ENCODE data around the gene WNT9A.
"Not testable (repeated sequence)": the region's sequence is repeated elsewhere in the genome, so short reads cannot be mapped to it uniquely, and the experiment has no call there.

The WNT9A gene, protein sequence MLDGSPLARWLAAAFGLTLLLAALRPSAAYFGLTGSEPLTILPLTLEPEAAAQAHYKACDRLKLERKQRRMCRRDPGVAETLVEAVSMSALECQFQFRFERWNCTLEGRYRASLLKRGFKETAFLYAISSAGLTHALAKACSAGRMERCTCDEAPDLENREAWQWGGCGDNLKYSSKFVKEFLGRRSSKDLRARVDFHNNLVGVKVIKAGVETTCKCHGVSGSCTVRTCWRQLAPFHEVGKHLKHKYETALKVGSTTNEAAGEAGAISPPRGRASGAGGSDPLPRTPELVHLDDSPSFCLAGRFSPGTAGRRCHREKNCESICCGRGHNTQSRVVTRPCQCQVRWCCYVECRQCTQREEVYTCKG

DNA sequence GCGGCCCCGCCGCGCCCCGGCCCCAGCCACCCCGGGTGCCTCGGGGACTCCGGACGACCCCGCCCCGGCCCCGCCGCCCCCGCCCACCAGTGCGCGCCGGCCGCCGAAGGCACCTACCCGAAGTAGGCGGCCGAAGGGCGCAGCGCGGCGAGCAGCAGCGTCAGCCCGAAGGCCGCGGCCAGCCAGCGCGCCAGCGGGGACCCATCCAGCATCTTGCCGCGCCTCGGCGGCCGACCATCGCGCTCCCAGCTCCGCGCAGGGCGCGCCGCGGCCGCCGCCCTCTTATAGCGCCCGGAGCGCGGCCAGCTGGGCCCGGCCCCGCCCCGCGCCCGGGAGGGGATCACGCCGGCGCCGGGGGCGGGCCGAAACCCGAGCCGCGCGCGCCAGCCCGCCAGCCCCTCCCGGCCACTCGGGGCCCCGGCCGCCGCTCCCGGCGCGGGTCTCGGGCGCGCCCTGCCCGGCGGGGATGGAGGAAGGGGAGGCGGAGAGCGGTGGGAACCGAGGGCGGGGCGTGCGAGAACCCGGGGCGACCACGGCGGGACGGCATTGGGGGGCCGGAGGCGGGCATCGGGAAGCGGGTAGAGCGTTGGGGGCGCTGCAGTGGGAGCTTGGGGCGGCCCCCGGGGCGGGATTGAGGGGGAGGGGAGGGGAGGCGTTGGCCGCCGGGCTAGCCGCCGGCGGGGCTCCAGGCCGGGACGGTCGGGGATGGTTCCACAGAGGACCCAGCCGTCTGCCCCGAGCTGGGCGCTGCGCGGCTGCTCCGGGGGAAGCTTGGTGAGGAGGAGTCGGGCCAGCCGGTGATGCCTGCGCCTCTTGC is at the start of gene WNT9A:
WNT9A (minus strand) TSS at position 257 of the 817 bp plus-strand sequence; CDS start at position 212, 45 bp downstream.
- DNase-seq (ENCODE audit: low read depth): no peak

DNA sequence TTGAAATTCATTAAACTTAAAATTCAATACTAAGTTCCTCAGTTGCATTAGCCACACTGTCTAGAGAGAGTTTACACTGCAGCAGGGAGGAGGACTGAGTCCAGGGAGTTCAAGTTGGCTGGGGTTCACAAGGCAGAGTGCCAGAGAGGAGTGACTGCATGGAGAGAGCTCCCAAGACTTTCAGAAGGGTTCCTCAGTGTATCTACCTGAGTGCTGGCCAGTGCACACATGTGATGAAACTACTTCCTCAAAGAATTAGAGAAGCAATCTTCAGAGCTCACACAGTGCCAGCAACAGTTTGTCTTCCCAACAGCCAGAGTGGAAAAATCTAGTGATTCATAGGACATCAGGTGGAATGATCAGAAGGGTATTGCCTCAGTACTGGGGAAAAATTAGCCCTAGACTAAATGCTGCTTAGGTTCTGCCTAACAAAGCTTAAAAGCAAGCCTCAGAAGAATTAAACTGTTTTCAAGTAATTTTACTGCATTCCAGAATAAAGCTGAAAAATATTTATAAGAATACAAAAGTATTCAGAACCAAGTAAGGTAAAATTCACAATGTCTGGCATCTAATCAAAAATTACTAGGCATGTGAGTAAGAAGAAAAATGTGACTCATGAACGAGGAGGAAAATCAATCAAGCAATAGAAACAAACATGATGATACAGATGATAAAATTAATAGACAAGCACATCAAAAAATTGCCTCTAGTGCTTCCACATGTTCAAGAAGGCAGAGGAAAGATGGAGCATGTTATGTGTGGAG is 48.6 kb upstream of the WNT9A start:
- DNase-seq (ENCODE audit: low read depth): no peak

- no peak for DNase-seq (ENCODE audit: low read depth)
Measured at GRCh38 chr1:227994632-227995300, 47.0 kb upstream of the WNT9A start.

- no peak for DNase-seq (ENCODE audit: low read depth)
Measured at GRCh38 chr1:227987181-227987580, 39.4 kb upstream of the WNT9A start.

GRCh38 chr1:227975583-227976283 is 28.0 kb upstream of the WNT9A start:
- DNase-seq (ENCODE audit: low read depth): not testable (repeated sequence)

DNA sequence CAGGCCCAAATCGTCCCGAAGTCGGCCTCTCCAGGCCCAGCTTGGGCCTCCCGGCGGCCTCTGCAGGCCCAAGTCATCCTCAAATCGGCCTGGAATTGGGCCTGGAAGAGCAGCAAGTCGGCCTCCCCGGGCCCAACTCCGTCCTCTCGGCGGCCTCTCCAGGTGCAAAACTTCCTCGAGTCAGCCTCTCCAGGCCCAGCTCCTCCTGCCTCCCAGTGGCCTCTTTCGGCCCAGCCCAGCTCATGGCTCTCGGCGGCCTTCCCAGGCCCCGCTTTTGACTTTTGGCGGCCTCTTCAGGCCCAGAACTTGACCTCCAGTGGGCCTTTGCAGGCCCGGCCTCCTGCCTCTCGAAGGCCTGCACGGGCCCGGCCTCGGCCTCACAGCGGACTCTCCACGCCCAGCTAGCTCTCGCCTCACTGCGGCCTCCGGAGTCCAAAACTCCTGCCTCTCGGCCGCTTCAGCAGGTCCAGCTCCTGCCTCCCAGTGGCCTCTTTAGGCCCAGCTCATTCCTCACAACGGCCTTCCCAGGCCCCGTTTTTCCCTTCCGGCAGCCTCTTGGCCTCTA is 26.1 kb upstream of the WNT9A start:
- DNase-seq (ENCODE audit: low read depth): not testable (repeated sequence)

DNA sequence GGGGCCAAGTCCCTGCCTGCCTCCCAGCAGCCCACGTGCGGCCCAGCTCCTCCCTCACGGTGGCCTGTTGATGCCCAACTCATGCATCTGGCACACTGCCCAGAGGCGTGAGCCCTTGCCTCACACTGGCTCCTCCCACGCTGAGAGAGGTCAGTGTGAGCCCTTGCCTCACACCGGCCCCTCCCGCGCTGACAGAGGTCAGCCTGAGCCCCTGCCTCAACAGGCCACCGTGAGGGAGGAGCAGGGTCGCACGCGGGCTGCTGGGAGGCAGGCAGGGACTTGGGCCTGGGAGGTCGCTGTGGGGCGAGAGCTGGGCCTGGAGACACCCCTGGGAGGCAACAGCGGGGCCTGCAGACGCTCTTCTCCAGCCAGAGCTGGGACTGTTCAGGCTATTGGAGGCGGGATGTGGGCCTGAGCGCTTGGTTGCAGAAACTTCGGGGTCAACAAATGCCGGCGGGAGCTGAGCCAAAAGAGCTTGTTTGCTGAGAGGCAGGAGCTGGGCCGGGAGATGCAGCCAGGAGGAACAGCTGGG is 25.2 kb upstream of the WNT9A start:
- not testable (repeated sequence) for DNase-seq (ENCODE audit: low read depth)

DNA sequence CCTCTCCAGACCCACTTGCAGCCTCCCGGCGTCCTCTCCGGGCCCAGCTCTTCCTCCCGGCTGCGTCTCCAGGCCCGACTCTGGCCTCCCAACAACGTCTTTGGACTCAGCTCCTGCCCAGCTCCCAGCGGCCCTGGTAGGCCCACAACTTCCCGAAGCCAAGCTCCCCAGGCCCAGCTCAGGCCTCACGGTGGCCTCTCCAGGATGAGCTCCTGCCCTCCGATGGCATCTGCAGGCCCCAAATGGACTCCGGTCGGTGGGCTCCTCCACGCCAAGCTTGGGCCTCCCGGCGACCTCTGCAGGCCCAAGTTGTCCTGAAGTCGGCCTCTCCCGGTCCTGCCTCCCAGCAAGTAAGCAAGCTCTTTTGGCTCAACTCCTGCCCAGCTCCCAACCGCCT is 24.5 kb upstream of the WNT9A start:
- DNase-seq (ENCODE audit: low read depth): not testable (repeated sequence)

DNA sequence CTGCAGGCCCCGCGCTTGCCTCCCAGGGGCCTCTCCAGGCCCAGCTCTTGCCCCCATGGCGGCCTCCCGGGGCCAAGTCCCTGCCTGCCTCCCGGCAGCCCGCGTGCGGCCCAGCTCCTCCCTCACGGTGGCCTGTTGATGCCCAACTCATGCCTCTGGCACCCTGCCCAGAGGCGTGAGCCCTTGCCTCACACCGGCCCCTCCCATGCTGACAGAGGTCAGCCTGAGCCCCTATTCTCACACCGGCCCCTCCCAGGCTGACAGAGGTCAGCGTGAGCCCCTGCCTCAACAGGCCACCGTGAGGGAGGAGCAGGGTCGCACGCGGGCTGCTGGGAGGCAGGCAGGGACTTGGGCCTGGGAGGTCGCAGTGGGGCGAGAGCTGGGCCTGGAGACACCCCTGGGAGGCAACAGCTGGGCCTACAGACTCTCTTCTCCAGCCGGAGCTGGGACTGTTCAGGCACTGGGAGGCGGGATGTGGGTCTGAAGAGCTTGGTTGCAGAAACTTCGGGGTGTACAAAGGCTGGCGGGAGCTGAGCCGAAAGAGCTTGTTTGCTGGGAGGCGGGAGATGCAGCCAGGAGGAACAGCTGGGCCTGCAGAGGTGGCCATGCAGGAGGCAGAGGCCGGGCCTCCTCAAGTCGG is 24.0 kb upstream of the WNT9A start:
- DNase-seq (ENCODE audit: low read depth): not testable (repeated sequence)

DNA sequence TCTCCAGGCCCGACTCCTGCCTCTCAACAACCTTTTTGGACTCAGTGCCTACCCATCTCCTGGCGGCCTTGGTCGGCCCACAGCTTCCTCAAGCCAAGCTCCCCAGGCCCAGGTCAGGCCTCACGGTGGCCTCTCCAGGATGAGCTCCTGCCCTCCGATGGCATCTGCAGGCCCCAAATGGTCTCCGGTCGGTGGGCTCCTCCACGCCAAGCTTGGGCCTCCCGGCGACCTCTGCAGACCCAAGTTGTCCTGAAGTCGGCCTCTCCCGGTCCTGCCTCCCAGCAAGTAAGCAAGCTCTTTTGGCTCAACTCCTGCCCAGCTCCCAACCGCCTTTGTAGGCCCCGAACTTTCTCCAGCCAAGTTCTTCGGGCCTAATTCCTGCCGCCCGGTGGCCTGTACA is 23.5 kb upstream of the WNT9A start:
- not testable (repeated sequence) for DNase-seq (ENCODE audit: low read depth)

DNA sequence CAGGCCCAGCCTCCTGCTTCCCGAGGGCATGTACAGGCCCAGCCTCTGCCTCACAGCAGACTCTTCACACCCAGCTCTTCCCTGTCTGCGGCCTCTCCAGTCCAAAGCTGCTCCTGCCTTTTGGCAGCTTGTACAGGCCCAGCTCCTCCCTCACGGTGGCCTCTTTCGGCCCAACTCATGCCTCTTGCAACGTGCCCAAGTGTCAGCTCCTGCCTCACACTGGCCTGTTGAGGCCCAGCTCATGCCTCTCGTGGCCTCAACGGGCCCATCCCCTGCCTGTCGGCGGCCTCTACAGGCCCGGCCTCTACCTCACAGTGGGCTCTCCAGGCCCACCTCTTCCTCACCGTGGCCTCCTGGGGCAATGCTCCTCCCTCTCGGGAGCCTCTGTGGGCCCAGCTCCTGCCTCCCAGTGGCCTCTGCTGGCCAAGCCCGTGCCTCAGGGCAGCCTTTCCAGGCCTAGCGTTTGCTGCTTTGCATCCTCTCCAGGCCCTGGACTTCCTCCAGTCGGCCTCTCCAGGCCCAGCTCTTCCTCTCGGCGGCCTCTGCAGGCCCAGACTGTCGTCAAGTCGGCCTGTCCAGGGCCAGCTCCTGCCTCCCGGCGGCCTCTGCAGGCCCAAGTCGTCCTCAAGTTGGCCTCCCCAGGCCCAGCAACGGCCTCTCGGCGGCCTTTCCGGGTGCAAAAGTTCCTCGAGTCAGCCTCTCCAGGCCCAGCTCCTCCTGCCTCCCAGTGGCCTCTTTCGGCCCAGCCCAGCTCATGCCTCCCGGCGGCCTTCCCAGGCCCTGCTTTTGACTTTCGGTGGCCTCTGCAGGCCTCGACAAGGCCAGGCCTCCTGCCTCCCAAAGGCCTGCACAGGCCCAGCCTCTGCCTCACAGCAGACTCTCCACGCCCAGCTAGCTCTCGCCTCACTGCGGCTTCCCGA is 22.6 kb upstream of the WNT9A start:
- not testable (repeated sequence) for DNase-seq (ENCODE audit: low read depth)

GRCh38 chr1:227967815-227968214 is 20.1 kb upstream of the WNT9A start:
- not testable (repeated sequence) for DNase-seq (ENCODE audit: low read depth)

DNA sequence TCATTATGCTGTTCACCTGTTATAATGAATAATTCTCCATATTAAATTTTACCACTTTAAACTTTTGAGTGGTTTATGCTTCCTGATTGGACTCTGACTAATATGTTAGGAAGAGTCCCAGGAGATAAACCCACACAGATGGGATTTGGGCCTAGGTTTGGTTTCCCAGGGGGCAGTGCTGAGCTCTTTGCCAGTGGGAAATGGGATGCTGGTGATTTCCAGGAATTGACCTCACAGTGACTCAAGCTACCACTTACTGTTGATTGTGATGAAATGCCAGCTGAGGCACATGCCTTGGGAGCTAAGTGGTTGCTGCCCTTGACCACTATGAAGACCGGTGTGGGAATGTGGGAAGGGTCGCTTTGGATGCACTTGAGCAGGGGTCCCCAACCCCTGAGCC is 19.0 kb upstream of the WNT9A start:
- not testable (repeated sequence) for DNase-seq (ENCODE audit: low read depth)

- no peak for DNase-seq (ENCODE audit: low read depth)
Measured at GRCh38 chr1:227961651-227962466, 14.1 kb upstream of the WNT9A start.

DNA sequence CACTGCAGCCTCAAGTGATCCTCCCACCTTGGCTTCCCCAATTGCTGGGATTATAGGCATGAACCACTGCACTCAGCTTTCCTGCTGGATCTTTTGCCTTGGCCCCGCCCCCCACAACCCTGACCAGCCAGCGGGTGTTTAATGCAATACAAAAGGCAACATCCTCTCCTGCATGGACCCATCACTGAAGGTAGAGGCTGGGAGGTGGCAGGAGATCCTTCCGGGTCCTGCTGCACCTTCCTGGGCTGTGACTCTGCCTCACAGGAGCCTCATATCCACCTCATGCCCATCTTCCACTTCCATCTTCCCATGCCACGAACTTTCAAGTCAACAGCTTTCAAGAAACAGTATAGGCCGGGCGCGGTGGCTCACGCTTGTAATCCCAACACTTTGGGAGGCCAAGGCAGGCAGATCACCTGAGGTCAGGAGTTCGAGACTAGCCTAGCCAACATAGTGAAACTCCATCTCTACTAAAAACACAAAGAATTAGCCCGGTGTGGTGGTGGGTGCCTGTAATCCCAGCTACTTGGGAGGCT is 11.7 kb upstream of the WNT9A start:
- DNase-seq (ENCODE audit: low read depth): no peak

DNA sequence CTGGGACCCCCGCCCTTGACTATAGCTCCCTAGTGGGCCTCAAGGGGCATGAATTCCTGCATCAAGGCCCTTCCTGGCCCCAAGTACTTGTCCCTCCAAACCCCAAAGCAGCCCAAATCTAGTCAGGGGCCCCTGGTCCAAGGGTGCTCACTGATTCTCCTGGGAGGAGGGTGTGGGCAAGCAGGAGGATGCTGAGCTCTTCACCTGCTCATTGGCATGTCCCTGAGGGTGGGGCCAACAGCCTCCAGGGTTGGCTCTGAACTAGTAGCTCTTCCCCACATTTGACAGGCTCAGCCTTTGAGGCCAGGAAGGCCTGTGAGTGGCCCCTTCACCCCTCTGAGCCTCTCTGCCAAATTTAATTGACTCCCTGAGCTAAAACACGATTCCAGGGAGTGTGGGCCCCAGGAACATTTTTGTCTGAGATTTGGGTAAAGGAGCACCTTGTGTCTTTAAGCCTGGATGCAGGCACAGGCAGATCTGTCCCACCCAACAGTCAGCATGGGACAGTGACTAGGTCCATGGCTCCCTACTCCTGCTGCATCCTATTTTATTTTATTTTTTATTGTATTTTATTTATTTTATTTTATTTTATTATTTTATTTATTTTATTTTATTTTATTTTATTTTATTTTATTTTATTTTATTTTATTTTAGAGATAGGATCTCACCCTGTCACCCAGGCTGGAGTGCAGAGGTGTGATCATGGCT is 11.0 kb upstream of the WNT9A start:
- no peak for DNase-seq (ENCODE audit: low read depth)

- DNase-seq (ENCODE audit: low read depth): no peak
Measured at GRCh38 chr1:227955808-227956207, 8.1 kb upstream of the WNT9A start.

All from activated T-cell treated with anti-CD3 and anti-CD28 coated beads for 1 hour (primary cell).